SK-N-DZ (cell line): ENCODE results near the gene PAAF1. TPM values are rescaled to one million over a fixed set of nuclear protein-coding genes. Genes with fewer than 3 reads are reported as not detected.
A peak's percentile ranks its signal among the peaks of the same experiment; 100 is the strongest.
"Not testable (repeated sequence)": the region's sequence is repeated elsewhere in the genome, so short reads cannot be mapped to it uniquely, and the experiment has no call there.

Experiments used
- DNase-seq: peaks from one replicate; pipeline ENCODE4 v3.0.0-alpha.2; 2015; ENCODE audit warnings: low spot score
- polyA plus RNA-seq, 2 experiments: library from polyadenylated mRNA; depleted of rRNA; stranded (reverse); fragments of >200 nt; gene quantifications; 2 replicates each; pipeline ENCODE4 v1.2.3, GENCODE V29; 2014

The PAAF1 gene
- polyA plus RNA-seq (2014; cell fraction: cytosol; rRNA removed) = 22.7 and 24.8 TPM in 2 replicates
- polyA plus RNA-seq (2014; cell fraction: nucleus; rRNA removed) = 13.0 and 27.7 TPM in 2 replicates

DNA sequence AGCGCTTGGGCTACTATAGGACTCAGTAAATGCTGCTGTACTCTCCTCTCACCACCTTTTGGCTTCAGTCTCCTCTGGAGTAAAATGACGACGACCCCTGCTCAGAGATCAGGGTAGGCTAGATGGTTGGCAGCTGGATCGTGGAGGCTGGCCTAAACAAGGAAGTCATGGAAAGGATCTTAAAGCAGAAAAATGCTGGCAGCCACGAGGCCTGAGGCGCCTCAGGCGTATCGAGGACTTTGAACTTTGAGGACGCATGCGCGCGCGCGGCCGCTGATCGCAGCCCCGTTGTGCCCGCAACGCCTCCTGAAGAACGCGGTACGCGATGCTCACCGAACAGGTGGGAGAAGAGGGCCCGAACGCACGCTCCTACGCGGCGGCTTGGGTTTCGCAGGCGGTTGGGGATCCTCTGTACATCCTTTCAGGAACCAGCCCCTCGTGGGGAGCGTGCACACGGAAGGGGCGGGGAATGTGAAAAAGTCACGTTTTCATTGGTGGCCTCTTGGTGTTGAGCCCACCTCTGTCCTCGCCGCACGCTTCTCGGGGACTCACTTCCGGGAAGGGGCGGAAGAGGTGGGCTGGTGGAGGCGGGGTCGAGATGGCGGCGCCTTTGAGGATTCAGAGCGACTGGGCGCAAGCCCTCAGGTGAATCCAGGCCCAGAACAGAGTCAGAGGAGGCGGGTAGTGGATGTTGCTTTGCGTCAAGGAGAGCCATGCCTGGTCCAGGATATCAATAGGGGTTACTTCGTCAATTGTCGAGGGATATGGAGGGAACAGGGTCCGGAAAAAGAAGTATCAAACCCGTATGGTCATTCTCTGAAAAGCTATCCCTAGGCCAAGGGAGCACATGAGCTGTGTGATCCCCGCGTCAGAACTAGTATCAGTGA lies at the start of gene PAAF1, which contains the start of gene COA4:
TSS of gene PAAF1 (plus strand) at position 576 of the 887 bp plus-strand sequence. CDS start at position 599, 23 bp downstream.
TSS of gene COA4 (minus strand) at position 423 of the 887 bp plus-strand sequence. CDS start 3,468 bp downstream, outside the sequence.
- peak; percentile 99 for DNase-seq

GRCh38 chr11:73830261-73830660 lies 46.5 kb upstream of the PAAF1 start:
- no peak for DNase-seq

DNA sequence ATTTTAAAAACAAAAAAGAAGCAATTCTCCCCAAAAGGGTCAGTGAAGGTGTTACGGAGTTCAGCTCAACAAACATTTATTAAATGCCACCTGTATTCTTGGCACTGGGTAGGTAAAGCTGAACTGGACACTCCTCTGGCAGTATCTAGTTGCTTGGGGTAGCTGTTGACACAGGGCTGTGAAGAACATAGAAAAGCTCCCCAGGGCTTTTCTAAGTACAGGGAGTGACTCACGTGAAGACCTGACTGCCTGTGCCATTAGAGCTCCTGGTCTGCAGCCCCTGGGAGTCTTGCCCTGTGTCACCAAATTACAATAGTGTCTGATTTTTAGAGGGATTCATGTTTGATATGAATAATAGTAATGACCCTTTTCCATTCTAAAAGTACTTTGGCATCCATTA lies 43.7 kb upstream of the PAAF1 start:
- no peak for DNase-seq

- DNase-seq = no peak
These were observed 38.2 kb upstream of the PAAF1 start for GRCh38 chr11:73838443-73839122.

DNA sequence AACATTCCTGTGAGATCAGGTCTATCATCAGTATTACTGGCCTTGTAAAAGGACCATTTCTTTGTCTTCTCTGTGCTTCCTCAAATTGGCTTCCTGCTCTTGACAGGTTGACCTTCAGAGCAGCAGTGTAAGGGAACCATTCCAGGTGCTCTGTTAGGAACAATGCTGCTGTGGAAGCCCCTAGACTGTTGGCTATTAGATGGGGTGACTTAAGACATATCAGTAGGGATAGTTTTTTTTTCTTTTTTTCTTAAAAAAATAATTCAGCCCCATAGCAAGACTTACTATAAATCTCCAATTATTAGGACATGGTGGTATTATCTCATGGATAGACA lies 37.7 kb upstream of the PAAF1 start:
- DNase-seq = no peak

GRCh38 chr11:73851046-73851764 lies 25.6 kb upstream of the PAAF1 start:
- no peak for DNase-seq

GRCh38 chr11:73852049-73852448 lies 24.8 kb upstream of the PAAF1 start:
- no peak for DNase-seq

DNA sequence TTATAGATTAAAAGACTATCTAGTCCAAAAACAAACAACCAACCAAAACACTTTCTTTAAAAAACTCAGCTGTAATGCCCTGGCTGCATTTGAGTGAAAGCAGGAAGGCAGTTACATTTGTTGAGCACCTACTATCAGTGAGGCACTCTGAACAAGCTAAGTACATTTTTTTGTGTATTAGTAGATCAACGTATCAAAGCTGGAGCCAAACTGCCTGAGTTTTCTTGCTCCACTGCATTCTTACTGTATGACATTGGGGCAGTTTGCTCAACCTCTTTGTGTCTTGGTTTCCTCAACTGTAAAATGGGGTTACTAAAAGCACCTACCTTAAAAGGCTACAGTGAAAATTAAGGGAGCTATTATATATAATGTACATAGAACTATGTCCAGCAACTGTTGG lies 22.1 kb upstream of the PAAF1 start:
- DNase-seq = no peak

- peak; percentile 40 for DNase-seq
These were observed 20.7 kb upstream of the PAAF1 start for GRCh38 chr11:73856031-73856567.

DNA sequence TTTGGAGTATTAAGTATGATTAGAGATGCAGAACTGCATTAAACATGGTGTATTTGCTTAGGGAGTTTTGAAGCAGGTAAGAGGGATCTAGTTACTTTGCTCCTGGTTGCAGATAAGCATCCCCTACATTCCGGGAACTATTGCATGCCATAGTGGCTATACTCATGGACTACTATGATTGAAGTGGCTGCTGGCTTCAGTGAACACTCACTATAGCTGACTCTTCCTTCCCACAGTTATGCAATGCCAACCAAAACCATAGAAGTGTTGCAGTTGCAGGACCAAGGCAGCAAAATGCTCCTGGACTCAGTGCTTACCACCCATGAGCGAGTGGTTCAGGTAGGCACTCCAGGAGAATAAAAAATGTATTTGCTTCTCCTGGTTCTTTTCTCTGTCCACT lies 17.1 kb upstream of the PAAF1 start:
- no peak for DNase-seq

DNA sequence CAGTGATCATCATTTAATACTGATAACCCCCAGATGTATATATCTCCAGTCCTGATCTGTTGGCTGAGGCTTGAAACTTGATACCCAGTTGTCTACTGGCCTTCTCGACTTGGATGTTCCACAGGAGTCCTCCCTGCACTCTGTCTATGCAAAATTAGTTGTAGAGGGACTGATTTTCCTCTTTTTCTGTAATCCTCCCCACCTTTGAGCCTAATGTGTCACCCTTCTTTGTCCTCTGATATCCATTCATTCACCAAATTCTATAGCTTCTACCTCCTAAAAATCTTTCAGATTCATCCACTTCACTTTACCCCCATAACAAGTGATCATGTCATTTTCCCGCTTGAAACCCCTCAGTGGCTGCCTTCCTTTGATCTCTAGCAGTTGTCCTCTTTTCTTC lies 16.6 kb upstream of the PAAF1 start:
- DNase-seq = no peak

GRCh38 chr11:73862986-73863385 lies 13.8 kb upstream of the PAAF1 start:
- DNase-seq = no peak

- DNase-seq = no peak
These were observed 10.7 kb upstream of the PAAF1 start for GRCh38 chr11:73866095-73866579.

DNA sequence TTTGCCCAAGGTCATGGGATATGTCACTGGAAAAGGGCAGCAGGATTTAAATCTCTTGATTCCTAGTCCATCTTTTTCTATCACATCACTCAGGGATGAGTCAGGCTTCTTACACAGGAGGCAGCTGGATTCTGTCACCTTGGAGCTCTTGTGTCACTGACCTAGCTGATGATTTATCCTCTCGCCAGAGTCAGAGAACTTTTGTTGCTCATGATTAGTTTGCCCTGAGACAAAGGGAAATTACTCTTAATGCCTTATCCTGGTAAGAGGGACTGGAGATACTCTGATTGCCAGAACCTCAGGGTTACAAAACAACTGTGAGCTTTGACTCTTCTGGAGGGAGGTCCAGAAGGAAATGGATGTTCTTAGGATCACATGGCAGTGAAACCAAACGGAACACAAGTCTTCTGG lies 10.2 kb upstream of the PAAF1 start:
- peak; percentile 32 for DNase-seq

- DNase-seq = no peak
These were observed 7.4 kb upstream of the PAAF1 start for GRCh38 chr11:73869332-73869949.

- no peak for DNase-seq
These were observed 6.5 kb upstream of the PAAF1 start for GRCh38 chr11:73870261-73870660.

- no peak for DNase-seq
These were observed 3.9 kb upstream of the PAAF1 start for GRCh38 chr11:73872749-73873357.

DNA sequence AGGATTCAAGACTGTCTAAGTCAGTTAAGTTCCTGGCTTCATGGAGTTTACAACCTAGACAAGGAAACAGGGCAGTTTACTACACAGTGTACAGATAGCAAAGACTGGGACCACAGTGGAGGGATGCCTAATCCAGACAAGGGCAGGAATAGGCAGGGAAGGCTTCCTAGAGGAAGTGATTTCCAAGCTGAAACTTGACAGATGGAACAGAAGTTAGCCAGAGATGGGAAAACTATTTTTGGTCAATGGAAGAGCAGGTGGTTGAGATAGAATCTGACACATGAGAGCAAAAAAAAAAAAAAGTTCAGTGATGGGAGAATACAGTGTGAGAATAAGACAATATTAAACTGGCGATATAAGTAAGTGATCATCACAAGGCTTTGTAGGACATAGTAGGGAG lies 1.4 kb upstream of the PAAF1 start:
- DNase-seq = no peak

DNA sequence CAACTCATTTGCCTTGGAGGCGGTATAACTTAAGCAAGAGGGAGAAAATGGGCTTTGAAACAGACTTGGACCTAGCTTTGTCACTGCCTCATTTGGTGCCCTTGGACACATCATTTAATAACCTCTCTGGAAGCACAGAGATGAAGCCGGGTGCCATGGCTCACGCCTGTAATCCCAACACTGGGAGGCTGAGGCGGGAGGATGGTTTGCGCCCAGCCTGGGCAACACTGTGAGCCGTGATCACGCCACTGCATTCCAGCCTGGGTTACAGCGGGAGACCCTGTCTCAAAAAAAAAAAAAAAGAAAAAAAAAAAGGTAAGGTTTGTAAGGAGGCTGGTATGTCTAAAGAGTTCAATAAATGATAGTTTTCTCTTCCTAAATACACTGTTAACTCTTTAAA lies 959 bp upstream of the PAAF1 start:
- no peak for DNase-seq

DNA sequence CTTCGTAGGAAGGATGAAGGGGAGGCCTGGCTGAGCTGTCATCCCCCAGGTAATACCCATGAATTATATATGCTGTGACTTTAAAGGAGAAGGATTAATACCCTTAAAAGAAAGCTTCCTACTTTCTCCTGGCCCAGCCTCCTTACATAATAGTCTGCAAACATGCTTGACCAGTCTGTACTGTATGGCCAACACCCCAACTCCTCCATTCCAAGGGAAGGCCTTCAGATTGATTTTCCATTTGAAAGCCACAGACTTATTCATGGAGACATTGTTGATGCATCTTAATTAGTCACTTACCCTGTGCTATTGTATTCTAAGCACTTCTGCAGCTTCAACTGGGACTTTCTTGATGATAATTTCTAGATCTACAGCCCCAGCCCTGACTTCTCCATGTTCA lies 2.0 kb downstream of the PAAF1 start:
- no peak for DNase-seq

DNA sequence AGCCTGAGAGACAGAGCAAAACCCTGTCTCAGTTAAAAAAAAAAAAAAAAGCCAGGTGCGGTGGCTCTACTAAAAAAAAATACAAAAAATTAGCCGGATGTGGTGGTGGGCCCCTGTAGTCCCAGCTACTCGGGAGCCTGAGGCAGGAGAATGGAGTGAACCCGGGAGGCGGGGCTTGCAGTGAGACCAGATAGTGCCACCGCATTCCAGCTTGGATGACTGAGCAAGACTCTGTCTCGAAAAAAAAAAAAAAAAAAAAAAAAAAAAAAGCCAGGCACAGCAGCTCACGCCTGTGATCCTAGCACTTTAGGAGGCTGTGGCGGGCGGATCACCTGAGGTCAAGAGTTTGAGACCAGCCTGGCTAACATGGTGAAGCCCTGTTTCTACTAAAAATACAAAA lies 3.6 kb downstream of the PAAF1 start:
- DNase-seq = not testable (repeated sequence)
